ENCODE measurements around the gene SV2A. TPM values are rescaled to one million over a fixed set of nuclear protein-coding genes. Genes with fewer than 3 reads are reported as not detected.
"Not testable (repeated sequence)": the region's sequence is repeated elsewhere in the genome, so short reads cannot be mapped to it uniquely, and the experiment has no call there.

Gene SV2A
- total RNA-seq, 4 donors from 2014 or later: 0.27 to 1.1 (median 0.55) TPM

DNA sequence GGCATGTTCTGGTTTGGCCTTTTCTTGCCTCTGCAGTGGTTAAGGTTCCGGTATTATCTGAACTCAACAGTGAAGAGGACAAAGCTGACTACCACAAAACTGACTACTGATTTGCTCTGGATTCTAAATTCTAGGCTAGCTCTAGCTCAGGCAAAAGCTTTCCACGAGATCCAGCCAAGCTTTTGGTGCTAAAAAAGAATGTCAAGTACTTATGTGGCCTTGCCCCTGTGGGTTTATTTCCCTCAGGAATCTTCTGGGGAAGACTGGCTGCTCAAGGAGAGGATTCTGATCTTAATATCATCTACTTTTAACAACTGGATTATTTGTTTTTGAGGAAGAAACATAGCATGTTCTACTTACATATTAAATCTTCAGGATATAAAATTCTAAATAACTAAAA lies 45.1 kb upstream of the SV2A start:
- intact Hi-C loops (cut with DNase I; ENCODE audit: low total_unique reads): loop anchor here (5.0 to 10.0 kb wide), 3 partner anchors 95 to 1910 kb away; no protein-coding TSS in a partner anchor
- DNase-seq (ENCODE audit: low spot score in 2 of 2): no peak
- TF ChIP-seq CTCF (IDR thresholded peaks at IDR 0.05) (no peak), POLR2A (IDR thresholded peaks at IDR 0.05) (no peak)
- no peak overlapping the region for H3K4me3 ChIP-seq (ENCODE audit: low read depth, poor library complexity, severe bottlenecking)
- WGBS, 2 donors: 48 to 57% methylated on average over 2 of the region's 2 CpGs

DNA sequence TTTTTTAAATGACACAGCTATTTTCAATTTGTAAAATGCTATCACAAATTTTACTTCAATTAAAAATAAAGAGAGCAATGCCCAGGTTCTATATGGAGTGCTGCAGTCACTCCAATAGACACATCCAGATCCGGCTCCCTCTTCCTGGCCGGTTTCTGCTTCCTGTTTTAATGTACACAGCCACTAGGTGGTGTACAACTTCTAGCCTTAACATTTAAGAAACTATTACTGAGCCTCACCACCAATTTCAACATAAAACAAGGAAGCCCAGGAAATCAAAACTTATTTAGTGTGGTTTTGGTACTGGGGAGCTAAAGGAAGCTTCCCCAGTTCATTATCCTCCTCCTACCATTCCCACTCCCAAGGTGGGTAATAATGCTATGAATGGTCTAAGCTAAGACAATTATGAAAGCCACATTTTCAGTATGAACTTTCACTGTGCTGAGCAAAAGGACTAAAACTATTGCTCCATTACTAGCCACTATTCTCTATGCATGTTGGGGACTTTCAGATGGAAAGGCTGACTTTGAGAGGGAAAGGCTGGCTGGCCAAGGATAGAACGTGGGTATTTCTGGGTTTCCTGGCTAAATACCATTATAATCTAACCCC lies 44.5 kb upstream of the SV2A start:
- TF ChIP-seq POLR2A (IDR thresholded peaks at IDR 0.05) (no peak), CTCF (IDR thresholded peaks at IDR 0.05) (peak in 1 of 3 donors; percentile 60)
- H3K4me3 ChIP-seq (ENCODE audit: low read depth, poor library complexity, severe bottlenecking): no peak overlapping the region
- peak in 1 of 2 donors; percentile 77 for DNase-seq (ENCODE audit: low spot score in 2 of 2)
- intact Hi-C loops (cut with DNase I; ENCODE audit: low total_unique reads): loop anchor here (5.0 to 10.0 kb wide), 3 partner anchors 95 to 1910 kb away; no protein-coding TSS in a partner anchor
- 11 to 13% methylated on average over 3 of the region's 3 CpGs for WGBS, 2 donors

DNA sequence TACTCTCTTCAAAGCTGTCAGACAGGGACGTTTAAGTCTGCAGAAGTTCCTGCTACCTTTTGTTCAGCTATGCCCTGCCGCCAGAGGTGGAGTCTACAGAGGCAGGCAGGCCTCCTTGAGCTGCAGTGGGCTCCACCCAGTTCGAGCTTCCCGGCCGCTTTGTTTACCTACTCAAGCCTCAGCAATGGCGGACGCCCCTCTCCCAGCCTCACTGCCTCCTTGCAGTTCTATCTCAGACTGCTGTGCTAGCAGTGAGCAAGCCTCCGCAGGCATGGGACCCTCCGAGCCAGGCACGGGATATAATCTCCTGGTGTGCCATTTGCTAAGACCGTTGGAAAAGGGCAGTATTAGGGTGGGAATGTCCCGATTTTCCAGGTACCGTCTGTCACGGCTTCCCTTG lies 39.9 kb upstream of the SV2A start:
- H3K4me3 ChIP-seq (ENCODE audit: low read depth, poor library complexity, severe bottlenecking); DNase-seq (ENCODE audit: low spot score in 2 of 2); intact Hi-C loops (cut with DNase I; ENCODE audit: low total_unique reads): not testable (repeated sequence)
- 98% methylated on average over 14 of the region's 14 CpGs for WGBS, 2 donors

- no peak for TF ChIP-seq CTCF (IDR thresholded peaks at IDR 0.05)
- no peak for TF ChIP-seq POLR2A (IDR thresholded peaks at IDR 0.05)
- no peak overlapping the region for H3K4me3 ChIP-seq (ENCODE audit: low read depth, poor library complexity, severe bottlenecking)
- WGBS, 2 donors: 82 to 87% methylated on average over 6 of the region's 6 CpGs
- DNase-seq (ENCODE audit: low spot score in 2 of 2): no peak
- intact Hi-C loops (cut with DNase I; ENCODE audit: low total_unique reads): no loop called here
These were observed 32.3 kb upstream of the SV2A start for GRCh38 chr1:149949911-149950310.

DNA sequence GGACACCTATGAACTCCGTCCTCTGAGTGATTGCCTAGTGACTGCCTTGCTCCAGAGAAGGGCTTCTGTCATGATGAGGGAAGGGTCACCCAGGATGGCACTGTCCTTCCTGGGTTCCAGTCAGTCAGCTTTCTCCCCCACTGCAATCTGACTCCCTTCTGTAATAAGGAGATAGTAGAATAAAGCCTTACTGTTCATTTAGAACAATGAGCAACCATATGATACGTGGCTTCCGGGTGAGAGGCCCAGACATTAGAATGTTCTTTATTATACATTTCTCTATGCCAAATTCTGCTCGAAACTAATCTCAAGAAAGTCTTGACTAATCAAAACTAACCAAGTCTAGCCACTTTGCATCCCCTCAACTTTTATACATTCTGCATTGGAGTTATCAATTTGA lies 27.6 kb upstream of the SV2A start:
- H3K4me3 ChIP-seq (ENCODE audit: low read depth, poor library complexity, severe bottlenecking): no peak overlapping the region
- no peak for TF ChIP-seq POLR2A (IDR thresholded peaks at IDR 0.05)
- no peak for TF ChIP-seq CTCF (IDR thresholded peaks at IDR 0.05)
- WGBS, 2 donors: 88 to 90% methylated on average over 4 of the region's 4 CpGs
- intact Hi-C loops (cut with DNase I; ENCODE audit: low total_unique reads): no loop called here
- DNase-seq (ENCODE audit: low spot score in 2 of 2): no peak

DNA sequence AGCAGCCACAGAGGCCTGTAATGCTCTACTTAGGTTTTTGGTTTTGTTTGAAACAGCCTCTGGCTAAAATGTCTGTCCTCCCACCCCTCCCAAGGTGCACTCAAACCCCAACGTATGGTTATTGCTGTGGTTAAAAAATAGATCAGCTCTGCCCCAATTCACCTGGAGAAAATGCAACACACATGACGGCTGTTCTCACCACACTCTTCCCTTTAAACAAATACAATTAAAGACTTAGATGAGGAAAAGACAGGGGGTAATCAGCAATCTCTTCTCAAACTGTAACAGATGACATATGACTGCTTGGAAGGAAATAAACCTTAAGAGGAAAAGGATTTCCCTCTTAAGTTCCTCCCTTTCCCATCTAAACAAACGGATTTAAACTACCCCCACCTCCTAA lies 25.2 kb upstream of the SV2A start:
- no peak overlapping the region for H3K4me3 ChIP-seq (ENCODE audit: low read depth, poor library complexity, severe bottlenecking)
- DNase-seq (ENCODE audit: low spot score in 2 of 2): no peak
- WGBS, 2 donors: 31 to 32% methylated on average over 3 of the region's 3 CpGs
- no peak for TF ChIP-seq POLR2A (IDR thresholded peaks at IDR 0.05)
- intact Hi-C loops (cut with DNase I; ENCODE audit: low total_unique reads): no loop called here

DNA sequence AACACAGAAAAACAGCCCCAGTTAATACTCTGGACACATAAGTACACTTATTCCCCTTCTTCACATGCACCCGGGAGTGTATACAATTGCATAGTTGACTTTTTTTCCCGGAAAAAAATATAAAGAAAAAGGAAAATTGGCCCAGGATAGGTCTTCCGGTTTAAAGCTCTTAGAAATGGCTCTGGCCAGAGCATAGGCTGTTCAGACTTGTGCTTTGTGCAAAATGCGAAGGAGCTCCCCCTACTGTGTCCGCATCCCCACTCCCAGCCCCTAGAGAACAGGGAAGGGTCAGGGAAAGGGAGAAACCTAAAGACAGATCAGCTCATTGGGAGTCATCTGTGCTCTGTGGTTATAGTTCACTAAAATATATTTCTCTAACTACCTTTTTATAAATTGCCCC lies 24.6 kb upstream of the SV2A start:
- H3K4me3 ChIP-seq (ENCODE audit: low read depth, poor library complexity, severe bottlenecking): no peak overlapping the region
- intact Hi-C loops (cut with DNase I; ENCODE audit: low total_unique reads): no loop called here
- TF ChIP-seq CTCF (IDR thresholded peaks at IDR 0.05) (no peak), POLR2A (IDR thresholded peaks at IDR 0.05) (no peak)
- DNase-seq (ENCODE audit: low spot score in 2 of 2): no peak
- 15 to 23% methylated on average over 5 of the region's 5 CpGs for WGBS, 2 donors
